CD1c-positive myeloid dendritic cell (primary cell): ENCODE measurements around the gene INO80E.
"Not testable (repeated sequence)": the region's sequence is repeated elsewhere in the genome, so short reads cannot be mapped to it uniquely, and the experiment has no call there.

Source experiments
- DNase-seq: peaks from one replicate; pipeline ENCODE4 v3.0.0-alpha.2; 2016; ENCODE audit errors: extremely low spot score

The INO80E gene

DNA sequence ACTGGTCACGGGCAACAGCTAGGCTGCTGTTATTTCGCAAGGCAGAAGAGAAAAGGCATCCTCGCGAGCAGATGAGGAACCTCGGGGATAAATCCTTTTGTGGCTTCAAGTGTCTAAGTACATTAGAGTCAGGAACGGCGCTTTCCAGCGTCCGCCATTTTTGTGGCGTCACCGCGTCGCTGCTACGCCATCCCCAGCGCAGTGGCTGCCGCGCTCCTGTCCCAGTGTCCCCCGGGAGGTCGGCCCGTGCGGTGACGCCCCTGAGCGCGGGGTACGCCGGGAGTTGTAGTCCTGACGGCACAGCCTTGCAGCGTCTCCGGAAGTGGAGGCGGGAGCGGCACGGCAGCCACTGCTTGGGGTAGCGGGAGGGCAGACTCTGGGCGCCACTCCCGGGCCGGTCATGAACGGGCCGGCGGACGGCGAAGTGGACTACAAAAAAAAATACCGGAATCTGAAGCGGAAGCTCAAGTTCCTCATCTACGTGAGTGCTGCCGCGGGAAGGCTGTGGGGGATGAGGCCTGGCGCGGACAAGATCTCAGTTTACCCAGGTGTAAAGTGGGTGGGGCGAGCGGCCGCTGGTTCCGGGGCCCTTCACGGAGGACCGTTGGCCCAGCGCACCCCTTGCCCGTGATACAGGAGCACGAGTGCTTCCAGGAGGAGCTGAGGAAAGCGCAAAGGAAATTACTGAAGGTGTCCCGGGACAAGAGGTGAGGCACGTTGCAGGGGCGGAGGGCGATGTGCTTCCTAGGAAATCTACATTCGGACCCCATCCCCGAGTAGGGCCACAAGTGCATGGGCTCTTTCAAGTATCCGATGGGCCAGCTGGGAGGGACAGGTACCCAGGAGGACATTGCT, at the start of gene INO80E:
TSS of gene INO80E (plus strand) at position 331 of the 855 bp plus-strand sequence. CDS start at position 401, 70 bp downstream.
- DNase-seq: peak; percentile 99

- no peak for DNase-seq
Observed at GRCh38 chr16:29947897-29948296, 48.1 kb upstream of the INO80E start.

- no peak for DNase-seq
Observed at GRCh38 chr16:29950806-29951461, 45.1 kb upstream of the INO80E start.

DNA sequence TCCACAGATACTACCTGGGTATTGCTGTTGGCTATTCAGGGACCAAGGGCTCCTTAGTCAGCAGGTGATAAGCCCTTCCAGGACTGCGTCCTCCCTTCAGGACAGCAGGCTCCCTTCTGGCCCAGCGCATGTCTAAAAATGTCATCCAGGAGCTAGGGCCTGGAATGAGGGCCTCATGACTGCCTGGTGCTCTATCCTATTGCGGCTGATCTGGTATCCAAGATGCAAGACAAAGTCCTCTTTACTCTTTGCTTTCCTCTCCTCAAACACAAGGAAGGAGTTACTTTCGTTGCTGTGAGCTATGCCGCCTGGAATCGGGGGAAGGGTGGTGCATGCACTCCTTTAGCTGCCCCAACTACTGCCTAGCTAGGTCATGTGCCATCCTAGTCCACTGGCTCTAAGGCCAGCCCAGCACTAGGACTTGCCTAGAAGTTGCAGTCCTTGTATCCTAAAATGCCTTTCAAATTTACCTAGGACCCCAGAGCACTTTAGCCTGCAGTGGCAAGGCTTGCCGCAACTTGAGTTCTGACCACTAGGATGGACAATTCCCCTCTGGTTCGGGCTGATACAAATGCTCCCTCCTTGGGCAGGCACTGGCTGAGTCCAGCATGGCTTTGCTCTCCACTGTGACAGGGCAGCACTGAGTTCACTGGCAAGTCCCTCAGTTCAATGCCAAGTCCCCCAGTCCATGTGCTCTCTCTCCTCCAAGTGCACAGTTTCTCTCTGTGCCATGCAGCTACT, 44.2 kb upstream of the INO80E start:
- DNase-seq: no peak

DNA sequence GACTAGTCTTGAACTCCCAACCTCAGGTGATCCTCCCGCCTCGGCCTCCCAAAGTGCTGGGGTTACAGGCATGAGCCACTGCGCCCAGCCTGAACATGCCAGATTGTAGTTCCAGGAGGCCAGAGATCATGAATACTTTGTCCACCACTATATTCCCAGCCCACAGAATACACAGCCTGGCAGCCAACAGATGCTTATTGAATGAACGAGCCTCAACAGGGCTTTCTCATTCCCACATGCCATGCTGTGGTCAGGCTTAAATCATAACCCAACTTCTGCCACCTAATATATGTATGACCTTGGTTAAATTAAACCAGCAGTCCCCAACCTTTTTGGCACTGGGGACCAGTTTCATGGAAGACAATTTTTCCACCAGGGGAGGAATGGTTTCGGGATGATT, 37.3 kb upstream of the INO80E start:
- no peak for DNase-seq

DNA sequence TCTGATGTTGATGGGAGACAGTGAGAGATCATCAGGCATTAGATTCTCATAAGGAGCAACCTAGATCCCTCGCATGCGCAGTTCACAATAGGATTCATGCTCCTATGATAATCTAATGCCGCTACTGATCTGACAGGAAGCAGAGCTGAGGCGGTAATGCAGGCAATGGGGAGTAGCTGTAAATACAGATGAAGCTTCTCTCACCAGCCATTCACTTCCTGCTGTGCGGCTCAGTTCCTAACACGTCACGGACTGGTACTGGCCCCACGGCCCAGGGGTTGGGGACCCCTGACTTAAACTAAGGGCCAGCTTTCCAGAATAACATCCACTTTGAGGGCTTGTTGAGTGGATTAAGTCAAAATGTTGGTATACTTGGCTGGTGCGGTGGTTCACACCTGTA, 36.7 kb upstream of the INO80E start:
- no peak for DNase-seq

DNA sequence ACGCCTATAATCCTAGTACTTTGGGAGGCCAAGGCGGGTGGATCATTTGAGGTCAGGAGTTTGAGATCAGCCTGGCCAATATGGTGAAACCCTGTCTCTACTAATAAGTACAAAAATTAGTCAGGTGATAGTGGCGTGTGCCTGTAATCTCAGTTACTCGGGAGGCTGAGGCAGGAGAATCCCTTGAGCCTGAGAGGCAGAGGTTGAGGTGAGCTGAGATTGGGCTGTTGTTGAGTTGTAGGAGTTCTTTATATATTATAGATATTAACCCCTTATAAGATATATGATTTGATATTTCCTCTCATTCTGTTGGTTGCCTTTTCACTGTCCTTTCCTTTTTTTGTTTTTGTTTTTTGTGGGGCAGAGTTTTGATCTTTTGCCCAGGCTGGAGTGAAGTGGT, 36.2 kb upstream of the INO80E start:
- DNase-seq: not testable (repeated sequence)

GRCh38 chr16:29961127-29961478, 34.9 kb upstream of the INO80E start:
- DNase-seq: no peak

DNA sequence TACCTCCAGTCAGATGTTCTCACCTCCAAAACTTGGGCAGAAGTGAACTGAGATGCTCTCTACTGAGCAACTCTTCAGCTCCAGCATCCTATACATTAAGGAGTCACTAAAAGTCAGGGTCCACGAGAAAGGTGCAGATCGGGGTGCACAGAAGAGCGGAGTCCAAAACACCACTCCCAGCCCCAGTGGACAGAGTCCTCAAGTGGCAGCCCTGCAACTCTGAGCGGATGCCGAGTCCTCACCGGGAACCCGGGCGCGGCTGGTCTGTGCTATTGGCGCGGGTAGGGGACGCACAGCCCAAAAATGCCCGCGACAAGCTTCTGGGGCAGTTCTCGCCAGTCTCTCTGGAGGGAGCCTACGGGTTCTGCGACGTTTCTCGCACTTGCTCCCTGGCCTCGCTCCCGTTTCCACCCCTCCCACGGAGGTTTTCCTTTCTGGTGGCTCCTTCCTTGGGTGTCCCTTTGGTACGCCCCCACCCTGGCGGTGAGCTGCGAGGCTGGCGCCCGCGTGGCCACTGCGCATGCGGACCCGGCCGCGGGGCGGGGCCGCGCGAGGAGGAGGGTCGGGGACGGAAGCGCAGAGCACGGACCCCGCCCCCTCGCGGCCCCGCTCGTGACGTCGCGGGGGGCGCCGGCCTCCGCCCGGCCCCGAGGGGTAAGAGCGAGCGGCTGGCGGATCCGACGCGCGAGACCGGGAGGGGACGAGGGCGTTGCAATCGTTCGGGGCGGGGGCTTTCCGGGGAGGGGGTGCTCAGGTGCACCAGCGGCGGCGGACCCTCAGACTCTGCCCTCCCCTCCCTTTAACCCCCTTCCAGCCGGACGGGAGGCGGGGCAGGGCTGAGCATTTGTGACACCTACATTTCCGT, 34.3 kb upstream of the INO80E start, which contains the start of gene TMEM219:
TSS of gene TMEM219 (plus strand) at position 601 of the 865 bp plus-strand sequence. CDS start 1,065 bp downstream, outside the sequence.
- DNase-seq: peak; percentile 97

- DNase-seq: peak; percentile 67
Observed at GRCh38 chr16:29962344-29962994, 33.6 kb upstream of the INO80E start.

DNA sequence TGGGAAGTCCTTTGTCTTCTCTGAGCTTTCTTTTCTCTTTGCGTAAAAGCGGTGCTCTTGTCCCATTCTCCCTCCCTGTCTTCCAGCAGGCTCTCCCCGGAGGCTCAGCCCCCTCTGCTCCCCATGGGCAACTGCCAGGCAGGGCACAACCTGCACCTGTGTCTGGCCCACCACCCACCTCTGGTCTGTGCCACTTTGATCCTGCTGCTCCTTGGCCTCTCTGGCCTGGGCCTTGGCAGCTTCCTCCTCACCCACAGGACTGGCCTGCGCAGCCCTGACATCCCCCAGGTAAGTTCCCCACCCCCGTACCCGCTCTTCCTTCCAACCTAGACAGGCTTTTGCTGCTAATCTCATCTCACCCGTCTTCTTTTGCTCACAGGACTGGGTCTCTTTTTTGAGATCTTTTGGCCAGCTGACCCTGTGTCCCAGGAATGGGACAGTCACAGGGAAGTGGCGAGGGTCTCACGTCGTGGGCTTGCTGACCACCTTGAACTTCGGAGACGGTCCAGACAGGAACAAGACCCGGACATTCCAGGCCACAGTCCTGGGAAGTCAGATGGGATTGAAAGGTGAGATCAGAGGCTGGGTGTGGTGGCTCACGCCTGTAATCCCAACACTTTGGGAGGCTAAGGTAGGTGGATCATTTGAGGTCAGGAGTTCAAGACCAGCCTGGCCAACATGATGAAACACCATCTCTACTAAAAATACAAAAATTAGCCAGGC, 32.9 kb upstream of the INO80E start:
- DNase-seq: no peak

DNA sequence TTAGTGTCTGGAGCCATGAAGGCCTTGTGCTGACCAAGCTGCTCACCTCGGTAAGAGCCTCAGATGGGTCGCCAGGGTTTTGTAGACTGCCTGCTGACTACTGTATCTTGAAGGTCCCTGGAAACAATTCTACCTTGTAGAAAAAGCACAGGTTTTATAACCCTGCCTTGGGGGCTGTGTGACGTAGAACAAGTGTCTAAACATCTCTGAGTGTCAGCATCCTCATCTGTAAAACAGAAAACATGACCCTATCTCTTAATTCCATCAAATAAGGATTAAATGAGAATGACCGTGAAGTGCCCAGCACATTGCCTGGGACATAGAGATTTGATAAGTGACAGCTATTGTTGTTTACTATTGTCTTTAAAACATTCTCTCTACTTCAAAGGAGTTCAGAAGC, 27.8 kb upstream of the INO80E start:
- no peak for DNase-seq

GRCh38 chr16:29971304-29971703, 24.7 kb upstream of the INO80E start:
- no peak for DNase-seq

GRCh38 chr16:29972500-29972899, 23.5 kb upstream of the INO80E start:
- DNase-seq: peak; percentile 5

DNA sequence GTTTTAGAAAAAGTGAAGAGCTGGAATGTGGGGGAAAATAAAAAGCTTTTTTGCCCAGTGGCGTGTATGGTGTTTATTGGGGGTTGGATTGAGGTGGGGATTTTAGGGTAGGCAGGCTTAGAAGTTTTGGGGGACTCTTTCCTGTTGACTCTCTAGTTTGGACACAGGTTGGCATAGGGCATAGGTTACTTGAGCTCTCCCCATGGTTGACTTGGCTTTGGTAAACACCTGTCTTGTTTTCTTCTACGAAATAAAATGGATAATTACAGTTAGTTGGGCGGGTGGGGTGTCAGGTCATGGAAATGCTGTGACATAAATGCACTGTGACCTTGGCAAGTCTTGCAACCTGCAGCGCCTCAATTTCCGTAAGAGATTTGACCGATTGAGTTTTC, 23.1 kb upstream of the INO80E start:
- DNase-seq: no peak

DNA sequence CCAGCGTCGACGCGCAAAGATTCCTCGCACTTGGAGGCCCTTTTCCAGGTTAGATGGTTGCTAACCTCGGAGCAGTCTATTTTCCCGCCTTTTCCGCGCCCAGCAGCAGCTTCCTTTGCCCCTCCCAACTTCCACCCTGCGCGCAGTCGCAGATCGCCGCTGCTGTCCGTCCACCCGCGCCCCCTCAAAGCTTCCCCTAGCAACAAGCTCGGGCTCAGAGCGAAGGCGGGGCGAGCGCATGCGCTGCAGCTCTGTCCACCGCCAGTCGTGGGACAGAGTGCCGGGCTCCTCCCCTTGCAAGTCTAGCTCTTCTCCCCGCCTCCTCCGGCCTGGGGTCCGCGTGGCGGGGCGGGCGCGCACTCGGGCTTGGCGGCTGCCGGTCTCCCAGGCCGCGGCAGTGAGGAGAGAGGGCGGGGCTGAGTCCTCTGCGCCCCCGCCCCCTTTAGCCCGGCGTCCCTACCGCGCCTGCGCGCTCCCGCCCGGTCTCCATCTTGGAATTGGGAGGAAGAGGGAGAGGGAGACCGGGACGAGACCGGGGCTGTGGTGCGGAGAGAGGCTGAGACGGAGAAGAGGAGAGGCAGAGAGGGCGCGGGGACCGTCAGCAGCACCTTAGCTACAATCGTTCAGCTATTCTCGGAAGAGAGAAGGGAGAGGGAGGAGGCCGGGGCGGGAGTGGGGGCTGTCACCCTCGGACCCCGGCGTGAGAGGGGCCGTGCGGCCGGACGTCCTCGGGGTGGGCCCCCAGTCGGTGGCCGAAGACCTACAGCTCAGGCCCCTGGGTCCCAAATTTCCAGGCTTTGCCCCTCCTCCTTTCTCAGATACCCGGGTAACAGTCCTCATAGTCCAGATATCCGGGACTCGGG, 22.4 kb upstream of the INO80E start, which contains the start of gene TAOK2:
TSS of gene TAOK2 (plus strand) at position 485 of the 863 bp plus-strand sequence. CDS start 3,905 bp downstream, outside the sequence.
- DNase-seq: peak; percentile 99

DNA sequence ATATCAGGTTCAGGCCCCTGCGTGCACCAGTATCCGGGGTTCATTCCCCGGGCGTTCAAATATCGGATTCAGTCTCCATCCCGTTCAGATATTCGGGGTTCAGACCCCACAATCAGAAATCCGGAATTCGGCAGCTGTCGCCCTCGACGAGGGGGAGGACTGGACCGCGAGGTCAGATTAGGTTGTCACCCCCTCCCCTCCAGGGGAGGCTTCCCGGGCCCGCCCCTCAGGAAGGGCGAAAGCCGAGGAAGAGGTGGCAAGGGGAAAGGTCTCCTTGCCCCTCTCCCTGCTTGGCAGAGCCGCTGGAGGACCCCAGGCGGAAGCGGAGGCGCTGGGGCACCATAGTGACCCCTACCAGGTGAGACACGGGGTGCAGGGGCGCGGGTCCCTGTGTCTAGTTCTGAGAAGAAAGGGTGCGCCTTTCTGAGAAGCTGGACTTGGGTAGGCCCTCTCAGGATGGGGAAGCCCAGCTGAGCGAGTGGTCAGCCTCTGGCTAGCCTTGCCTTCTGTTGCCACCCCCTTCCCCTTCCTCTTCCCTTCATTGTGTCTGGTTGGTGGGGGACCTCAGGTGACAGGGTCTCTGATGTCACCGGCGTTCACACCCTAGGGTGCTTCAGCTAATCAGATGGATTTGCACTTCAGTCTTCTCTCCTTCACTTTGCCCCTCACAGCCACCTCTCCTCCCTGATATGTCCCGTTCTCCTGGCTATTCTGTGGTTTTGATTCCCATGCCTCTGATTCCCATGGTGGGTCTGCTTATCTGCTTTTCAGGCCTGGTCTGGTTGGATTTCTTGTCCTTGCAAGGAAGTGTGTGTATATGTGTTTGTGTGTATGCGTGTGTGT, 21.5 kb upstream of the INO80E start:
- DNase-seq: peak; percentile 57

GRCh38 chr16:29975134-29975538, 20.9 kb upstream of the INO80E start:
- no peak for DNase-seq
